ENCODE data around the gene PROSER2. TPM values are rescaled to one million over a fixed set of nuclear protein-coding genes. Genes with fewer than 3 reads are reported as not detected.

PROSER2 gene
- total and polyA plus RNA-seq, 9 of the 15 experiments (the other 6 are each of a cell fraction or from before 2014, with no cell fraction given), result 0.62 to 14.8 (median 2.9) TPM

- TF ChIP-seq, protein P1, sequence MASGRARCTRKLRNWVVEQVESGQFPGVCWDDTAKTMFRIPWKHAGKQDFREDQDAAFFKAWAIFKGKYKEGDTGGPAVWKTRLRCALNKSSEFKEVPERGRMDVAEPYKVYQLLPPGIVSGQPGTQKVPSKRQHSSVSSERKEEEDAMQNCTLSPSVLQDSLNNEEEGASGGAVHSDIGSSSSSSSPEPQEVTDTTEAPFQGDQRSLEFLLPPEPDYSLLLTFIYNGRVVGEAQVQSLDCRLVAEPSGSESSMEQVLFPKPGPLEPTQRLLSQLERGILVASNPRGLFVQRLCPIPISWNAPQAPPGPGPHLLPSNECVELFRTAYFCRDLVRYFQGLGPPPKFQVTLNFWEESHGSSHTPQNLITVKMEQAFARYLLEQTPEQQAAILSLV (tag; IDR thresholded peaks at IDR 0.05), result no peak
- TF ChIP-seq ATF1 (CRISPR knock-in tag; IDR thresholded peaks at IDR 0.05), result no peak
- TF ChIP-seq ATF1 (tag; IDR thresholded peaks at IDR 0.05), result peak; percentile 27; the same call in 1 of the 2 replicates
- peak; percentile 53; the same call in 1 of the 2 replicates for TF ChIP-seq ZFX (CRISPR knock-in tag; IDR thresholded peaks at IDR 0.05)
- peak; percentile 70; the same call in 1 of the 2 replicates for TF ChIP-seq MAX (CRISPR knock-in tag; IDR thresholded peaks at IDR 0.05)
- TF ChIP-seq SAP30 (IDR thresholded peaks at IDR 0.05; ENCODE audit: borderline replicate concordance, insufficient read depth, low read depth, low read length, poor library complexity, severe bottlenecking), result no peak
- TF ChIP-seq REST (IDR thresholded peaks at IDR 0.05; ENCODE audit: borderline replicate concordance), result peak; percentile 33; the same call in 1 of the 2 replicates
- TF ChIP-seq REST (CRISPR knock-in tag; IDR thresholded peaks at IDR 0.05; ENCODE audit: low read depth), result no peak
- 0 out of 2 replicates have a peak, but pooled peaks have one; percentile 28 for TF ChIP-seq CREB3 (tag; conservative IDR thresholded peaks at IDR 0.05; ENCODE audit: low read depth)
- TF ChIP-seq TEAD4 (IDR thresholded peaks at IDR 0.05; ENCODE audit: low read length), result peak; percentile 66
- no peak for TF ChIP-seq TEAD4 (CRISPR knock-in tag; IDR thresholded peaks at IDR 0.05; ENCODE audit: borderline replicate concordance)
- 0 out of 2 replicates have a peak, but pooled peaks have one; percentile 44 for TF ChIP-seq BRD4 (IDR thresholded peaks at IDR 0.05)
- TF ChIP-seq, protein P2, sequence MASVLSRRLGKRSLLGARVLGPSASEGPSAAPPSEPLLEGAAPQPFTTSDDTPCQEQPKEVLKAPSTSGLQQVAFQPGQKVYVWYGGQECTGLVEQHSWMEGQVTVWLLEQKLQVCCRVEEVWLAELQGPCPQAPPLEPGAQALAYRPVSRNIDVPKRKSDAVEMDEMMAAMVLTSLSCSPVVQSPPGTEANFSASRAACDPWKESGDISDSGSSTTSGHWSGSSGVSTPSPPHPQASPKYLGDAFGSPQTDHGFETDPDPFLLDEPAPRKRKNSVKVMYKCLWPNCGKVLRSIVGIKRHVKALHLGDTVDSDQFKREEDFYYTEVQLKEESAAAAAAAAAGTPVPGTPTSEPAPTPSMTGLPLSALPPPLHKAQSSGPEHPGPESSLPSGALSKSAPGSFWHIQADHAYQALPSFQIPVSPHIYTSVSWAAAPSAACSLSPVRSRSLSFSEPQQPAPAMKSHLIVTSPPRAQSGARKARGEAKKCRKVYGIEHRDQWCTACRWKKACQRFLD (CRISPR knock-in tag; IDR thresholded peaks at IDR 0.05), result 0 out of 2 replicates have a peak, but pooled peaks have one; percentile 37
- TF ChIP-seq POLR2G (IDR thresholded peaks at IDR 0.05; ENCODE audit: low read depth, low read length), result 0 out of 2 replicates have a peak, but pooled peaks have one; percentile 37
- TF ChIP-seq PTBP1 (IDR thresholded peaks at IDR 0.05; ENCODE audit: low read depth, low read length), result no peak
These were observed 52.5 kb downstream of the PROSER2 start (continued) for GRCh38 chr10:11875494-11876281.
